GM12865 (cell line): ENCODE data around the gene NMNAT2.

Experiments
- DNase-seq: peaks from one replicate; pipeline ENCODE4 v3.0.0; 2010; ENCODE audit warnings: low read depth
- H3K4me3 ChIP-seq: 2 replicates; pipeline ENCODE4 v1.5.1; 2011; ENCODE audit warnings: mild to moderate bottlenecking, low read depth, low read length, control low read depth
- CTCF ChIP-seq: IDR thresholded peaks from 2 replicates; pipeline ENCODE4 v1.5.1; 2011; ENCODE audit warnings: low read length, control low read depth, low read depth, inconsistent platforms; ENCODE audit not compliant: insufficient read depth; ENCODE audit errors: missing control alignments

Gene NMNAT2

GRCh38 chr1:183339556-183340167, 78.5 kb downstream of the NMNAT2 start:
- no peak for TF ChIP-seq CTCF
- DNase-seq = no peak
- H3K4me3 ChIP-seq = no peak overlapping the region

GRCh38 chr1:183331091-183331742, 87.0 kb downstream of the NMNAT2 start:
- DNase-seq = no peak
- no peak overlapping the region for H3K4me3 ChIP-seq
- no peak for TF ChIP-seq CTCF

GRCh38 chr1:183330335-183330734, 87.8 kb downstream of the NMNAT2 start:
- no peak overlapping the region for H3K4me3 ChIP-seq
- no peak for TF ChIP-seq CTCF
- DNase-seq = no peak

GRCh38 chr1:183328371-183328770, 89.8 kb downstream of the NMNAT2 start:
- TF ChIP-seq CTCF = no peak
- DNase-seq = no peak
- H3K4me3 ChIP-seq = no peak overlapping the region

GRCh38 chr1:183327434-183328290, 90.5 kb downstream of the NMNAT2 start:
- no peak for DNase-seq
- no peak for TF ChIP-seq CTCF
- H3K4me3 ChIP-seq = no peak overlapping the region

- TF ChIP-seq CTCF = no peak
- peak; percentile 34 for DNase-seq
- no peak overlapping the region for H3K4me3 ChIP-seq
These were observed 94.1 kb downstream of the NMNAT2 start for GRCh38 chr1:183323849-183324683.
